ENCODE results near the gene DCTN3.

DCTN3 gene

DNA sequence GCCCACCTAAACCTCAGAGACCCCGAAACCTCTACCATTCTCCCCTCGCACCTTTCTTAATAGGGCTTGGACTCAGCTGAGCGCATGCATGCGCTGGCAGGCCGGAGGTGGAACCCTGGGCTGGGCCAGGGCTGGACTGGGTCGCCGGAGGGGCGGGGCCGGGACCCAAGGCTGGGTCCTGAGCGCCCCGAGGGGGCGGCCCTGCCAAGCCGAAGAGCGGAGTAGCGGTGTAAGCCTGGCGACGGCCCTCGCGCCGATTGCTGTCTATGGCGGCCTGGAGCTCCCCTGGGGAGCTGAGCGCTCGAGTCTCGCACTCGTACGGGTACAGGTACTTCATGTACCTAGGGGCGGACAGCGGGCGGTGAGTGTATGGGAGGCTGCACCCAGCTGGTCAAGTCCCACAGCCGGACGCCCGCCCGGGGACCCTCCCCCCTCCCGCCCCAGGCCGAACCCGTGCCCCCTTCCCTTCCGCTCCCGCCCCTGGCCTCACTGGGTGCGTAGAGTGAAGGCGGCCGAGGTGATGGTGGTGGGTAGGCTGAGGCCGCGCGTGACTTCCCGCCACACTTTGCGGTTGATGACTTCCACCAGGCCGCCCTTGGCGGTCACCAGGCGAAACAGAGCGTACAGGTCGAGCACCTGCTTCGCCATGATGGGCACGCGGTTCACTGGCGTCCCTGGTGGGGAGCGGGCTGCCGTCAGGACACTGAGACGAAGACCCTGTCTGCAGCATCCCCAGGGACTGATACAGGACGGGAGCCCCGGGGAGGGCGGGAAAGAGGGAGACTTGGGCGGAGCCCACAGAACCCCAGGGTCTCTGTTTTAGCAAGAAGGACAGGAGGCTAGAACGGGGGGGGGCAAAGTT is 3.3 kb upstream of the DCTN3 start:
- DNase-seq (ENCODE audit: low read depth), result no peak

DNA sequence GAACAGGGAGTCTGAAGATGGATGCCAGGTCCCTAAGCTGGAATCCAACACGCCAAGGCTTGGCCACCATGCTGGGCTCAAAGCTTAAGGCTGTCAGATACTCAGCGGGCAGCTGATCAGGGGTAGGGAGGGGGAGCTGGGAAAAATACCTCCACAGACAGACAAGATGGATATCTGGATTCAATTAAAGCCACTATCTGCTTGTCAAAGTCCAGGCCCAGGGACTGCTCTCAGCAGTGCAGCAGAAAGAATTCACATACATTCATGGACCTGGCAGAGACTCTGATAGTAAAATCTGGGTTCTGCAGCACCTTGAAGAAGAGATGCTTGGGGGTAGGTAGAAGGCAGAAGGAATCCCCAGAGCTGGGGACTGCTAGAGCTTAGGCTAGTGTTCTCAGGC is 5.2 kb downstream of the DCTN3 start:
- no peak for DNase-seq (ENCODE audit: low read depth)

DNA sequence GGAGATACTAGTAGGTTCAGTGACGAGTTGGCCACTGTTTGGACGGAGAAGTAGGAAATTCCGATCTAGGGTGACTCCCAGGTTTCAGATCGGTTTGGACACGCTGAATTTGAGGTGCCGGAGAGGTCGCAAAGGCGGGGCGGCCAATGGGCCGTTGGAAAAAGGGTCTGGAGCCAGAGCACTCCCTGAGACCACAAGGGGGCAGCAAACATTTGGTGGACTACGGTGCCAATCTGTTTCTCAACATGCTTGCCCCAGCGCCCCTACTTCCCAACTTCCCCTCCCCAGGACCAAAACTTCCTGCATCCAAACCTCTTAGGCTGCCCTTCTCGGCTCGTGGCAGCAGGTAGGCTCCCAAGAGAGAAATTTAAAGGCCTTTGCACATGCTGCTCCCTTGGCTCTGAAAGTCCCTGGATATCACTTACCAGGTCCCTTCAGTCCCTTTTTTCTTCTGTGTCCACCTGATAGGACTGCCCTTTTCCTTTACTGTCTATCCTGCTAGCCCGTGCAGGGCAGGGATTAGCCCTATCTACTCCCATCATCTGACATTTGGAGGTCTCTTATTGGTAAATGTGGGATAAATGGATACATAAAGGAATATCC is 7.4 kb downstream of the DCTN3 start:
- peak; percentile 24 for DNase-seq (ENCODE audit: low read depth)

DNA sequence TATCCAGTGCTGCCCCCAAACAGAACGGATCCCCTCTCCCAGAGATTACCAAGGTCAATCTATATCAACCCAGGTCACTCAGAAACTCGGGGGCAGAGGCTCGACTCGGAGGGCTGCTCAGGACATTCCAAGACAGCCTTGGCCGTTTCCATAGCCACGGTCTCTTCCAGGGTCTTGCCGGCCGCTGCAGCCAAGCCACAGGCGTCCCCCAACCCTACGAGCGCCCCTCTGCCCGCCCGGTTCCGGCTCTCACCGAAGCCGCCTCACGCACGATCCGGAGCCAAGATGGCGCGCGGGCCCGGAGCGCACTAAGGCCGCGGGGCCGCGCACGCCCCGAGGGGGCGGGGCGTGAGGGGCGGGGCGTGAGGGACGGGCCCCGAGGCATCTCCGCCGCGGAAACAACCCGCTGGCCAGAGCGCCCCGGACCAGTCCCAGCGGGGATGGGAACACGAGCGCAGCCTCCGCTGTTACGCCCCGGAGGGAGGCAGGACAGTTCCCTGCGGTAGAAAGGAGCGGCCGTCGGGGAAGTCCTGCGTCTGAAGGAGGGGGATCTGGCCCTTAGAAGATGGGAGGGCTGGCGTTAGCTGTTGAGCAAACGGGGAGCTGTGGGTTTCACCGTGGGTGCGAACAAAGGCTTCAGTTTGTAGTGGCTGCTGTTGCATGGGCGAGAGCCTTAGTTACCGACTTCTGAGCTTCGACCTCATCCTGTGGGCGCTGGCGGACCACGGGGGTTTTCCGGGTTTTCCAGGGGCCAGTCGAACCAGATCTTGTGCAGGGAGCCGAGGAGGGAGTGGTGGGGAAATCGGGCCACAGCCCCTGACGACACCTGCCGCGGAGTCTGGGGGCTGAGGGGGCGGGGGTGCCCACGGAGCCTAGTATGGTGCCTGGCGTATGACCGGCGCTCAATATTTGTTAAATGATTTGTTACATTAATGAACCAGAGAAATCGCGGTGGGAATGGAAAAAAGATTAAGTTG is 8.2 kb downstream of the DCTN3 start, which contains the start of gene RPP25L:
Gene RPP25L, minus strand, starts transcription at position 287 of the 977 bp plus-strand sequence. CDS start 801 bp downstream, outside the sequence.
- peak; percentile 18 for DNase-seq (ENCODE audit: low read depth)

DNA sequence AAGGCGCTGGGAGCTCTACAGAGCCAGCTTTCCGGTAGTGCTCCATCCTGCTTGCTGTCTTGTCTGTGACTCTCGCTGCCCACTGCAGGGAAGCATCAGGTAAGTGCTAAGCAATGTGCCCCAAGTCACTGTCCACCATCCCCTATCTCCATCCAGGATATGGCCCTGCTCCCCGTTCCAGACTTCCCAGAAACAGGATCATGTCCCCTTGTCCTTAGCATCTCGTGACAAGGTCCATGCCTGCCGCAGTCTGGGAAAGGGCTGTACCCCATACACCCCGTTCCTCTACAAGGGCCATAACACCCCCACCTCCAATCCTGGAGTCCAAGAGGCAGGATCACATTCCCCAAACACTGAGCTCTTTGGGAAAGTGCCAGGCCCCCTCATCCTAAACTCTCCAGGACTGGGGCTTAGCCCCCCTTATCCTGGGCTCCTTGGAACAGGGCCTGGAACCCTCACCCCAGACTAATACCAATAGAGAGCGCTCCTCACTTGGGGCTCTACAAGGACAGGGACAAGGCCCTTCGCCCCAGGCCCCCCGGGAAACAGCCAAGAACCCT is 9.0 kb downstream of the DCTN3 start:
- no peak for DNase-seq (ENCODE audit: low read depth)

DNA sequence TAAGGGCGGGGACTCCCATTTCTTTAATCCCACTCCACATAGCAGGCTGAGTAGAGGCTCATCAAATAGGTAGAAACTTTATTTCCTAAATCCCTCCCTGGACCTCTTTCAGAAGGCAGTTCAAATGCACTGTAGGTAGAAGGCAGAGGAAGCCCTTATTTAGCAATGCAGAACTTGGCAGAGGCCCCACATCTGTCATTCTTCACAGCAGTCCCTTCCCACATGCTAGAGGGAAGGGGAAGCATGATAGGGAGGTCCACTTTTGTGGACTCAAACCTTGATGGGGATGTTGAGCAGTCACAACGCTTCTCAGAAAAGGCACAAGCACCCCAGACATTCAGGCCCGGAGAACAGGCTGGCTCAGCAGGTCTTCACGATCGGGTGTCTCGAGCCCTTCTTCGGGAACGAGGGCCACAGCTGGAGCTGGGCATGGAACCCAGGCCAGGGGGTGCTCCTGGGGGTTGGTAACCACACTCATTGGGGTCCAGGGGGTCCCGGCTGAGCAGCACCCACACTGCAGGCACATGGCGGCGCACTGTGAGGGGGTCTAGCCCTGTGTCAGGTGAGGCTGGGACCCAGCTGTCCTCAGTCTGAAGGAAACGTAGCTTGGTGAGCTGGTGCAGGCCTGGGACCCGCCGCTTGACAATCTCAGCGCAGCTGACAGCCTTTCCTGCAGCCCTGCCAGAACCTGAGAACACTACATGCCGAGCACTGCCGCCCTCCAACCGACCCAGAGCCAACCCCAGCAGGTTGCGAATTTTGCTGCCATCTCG is 9.7 kb downstream of the DCTN3 start:
- DNase-seq (ENCODE audit: low read depth), result no peak

DNA sequence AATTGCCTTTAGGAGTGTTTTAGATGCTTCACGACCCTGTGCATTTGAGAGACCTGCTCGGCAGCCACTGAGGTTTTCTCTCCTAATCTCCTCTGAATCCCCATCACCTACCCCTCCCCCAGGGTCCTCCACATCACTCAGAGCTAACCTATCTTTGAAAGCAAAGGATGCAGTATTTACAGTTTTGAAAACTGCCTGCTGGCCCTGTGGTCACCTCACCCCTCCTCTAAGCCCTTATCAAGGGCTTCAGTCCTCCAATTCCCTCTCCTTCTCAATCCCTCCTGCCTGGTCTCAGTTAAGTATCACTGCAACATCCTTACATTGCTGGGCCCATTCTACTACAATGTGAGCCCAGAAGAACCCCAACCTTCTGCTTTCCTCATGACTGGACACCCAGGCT is 13.0 kb downstream of the DCTN3 start:
- no peak for DNase-seq (ENCODE audit: low read depth)

DNA sequence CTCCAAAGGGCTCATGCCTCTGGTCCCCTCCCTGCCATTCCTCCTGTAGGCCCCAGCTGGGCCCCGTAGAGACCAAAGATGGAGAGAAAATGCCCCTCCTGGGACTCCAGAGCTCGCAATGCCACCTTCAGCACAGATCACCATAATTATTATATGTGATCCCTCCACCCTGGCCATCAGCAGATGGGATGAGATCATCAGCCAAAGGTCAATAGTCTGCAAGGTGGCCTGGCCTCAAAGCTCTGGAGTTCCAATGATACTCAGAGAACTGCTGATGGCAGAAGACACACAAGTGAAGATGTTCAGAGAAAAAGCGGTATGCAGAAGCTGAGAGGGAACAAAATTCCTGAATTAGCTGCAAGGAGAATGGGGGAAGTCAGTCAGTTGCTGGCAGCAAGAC is 13.4 kb downstream of the DCTN3 start:
- no peak for DNase-seq (ENCODE audit: low read depth)

DNA sequence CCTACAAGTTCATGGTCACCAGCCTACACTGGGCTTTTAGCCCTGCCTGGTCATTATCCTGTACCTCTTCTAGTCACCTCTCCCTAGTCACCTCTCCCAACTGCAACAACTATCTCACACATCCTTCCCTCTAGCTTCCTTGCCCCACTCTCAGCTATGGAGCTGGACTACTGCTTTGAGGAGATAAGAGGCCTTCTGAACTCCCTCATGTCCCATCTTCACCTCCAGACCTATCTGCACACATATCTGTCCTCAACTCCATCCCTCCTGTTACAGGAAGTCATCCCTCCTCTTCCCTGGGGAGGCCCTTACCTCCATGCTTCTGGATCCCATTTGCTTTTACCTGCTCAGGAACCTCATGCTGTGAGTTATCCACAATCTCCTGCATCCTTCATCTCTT is 14.1 kb downstream of the DCTN3 start:
- DNase-seq (ENCODE audit: low read depth), result no peak

DNA sequence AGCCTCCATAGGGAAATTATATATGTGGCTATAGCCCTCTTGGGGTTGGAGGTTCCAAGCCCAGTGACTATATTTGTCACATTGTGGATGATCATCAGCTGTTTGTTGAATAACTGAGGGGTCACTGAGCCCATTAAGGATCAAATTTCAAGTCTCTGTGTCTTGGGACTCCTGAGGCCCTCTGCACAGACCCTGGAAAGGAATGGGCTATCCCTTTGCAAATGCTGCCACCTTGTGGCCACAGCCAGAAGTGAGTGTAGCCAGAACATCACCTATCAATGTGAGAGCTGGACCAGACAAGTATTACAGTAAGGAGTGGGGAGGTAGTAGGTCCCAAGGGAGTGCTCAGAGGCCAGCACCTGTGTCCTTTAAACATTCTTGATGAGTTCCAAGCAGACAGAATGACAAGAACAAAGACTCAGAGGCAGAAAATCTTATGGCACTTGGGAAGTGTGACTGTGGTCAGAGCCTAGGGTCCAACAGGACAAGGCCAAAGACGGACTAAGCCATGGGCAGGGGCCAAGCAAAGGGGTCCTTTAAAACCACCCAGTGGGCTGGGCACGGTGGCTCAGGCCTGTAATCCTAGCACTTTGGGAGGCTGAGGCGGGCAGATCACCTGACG is 16.6 kb downstream of the DCTN3 start:
- peak; percentile 10 for DNase-seq (ENCODE audit: low read depth)

DNA sequence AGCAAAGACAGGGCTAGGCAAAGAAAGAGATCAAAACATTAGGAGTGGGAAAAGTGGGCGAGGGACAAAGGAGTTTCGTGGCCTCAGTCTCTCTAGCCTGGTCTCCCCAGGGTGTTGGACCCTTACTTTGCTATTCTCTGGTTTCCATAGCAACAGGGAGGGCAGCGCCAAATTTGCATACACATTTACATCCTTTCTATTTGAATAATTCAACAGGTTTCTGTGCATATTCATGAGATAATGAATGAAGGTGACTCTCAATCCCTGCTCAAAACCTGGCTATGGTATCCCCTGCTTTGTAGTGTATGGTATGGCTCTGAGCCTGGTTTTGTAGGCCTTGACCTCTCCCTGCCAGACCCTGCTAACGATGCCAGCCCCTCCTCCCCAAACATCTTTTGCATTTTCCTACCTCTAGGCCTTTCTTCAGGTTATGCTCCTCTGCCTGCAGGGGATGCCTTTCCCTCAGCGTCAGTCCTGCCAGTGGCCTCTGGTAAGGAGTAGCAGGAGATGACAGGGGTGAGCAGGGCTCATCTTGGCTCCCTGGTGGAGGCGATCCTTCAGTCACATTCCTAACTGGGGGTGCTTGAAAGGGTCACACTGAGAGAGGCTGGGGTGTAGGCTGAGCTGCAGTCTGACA is 18.2 kb downstream of the DCTN3 start:
- no peak for DNase-seq (ENCODE audit: low read depth)

DNA sequence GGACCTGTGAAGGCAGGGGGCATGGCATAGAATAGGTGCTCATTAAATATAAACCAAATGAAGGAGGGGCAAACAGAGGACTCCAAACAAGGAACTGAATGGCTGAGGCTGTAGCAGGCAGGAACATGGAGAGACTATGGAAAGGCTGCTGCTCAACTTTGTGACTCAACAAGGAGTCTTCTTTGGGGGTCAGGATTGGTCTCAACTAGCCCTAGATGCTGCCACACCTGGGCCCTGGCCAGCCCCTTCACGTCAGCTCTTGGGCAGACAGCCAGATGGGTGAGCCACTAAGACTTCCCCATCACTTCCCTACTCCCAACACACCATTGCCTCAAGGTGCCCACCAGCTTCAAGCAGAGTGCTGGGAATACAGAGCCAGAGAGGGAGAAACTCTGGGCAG is 19.4 kb downstream of the DCTN3 start:
- no peak for DNase-seq (ENCODE audit: low read depth)

DNA sequence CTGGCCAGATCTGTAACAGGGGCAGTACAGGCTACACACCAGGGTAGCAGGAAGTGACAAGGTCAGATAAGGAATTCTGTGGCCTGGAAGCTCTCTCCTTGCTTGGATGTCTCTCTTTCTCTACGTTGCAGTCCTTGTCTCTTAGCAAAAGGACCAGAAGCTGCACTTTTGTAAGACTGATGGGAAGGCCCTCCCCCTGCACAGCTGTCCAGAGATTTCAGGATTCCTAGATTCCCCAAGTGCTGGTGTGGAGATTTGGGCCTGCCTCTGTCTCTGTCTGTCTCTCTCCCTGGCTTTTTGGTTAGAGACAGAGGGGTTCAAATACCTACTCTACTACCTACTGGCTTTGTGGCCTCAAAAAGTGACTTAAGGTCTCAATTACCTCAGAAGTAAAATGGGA is 20.7 kb downstream of the DCTN3 start:
- DNase-seq (ENCODE audit: low read depth), result no peak

DNA sequence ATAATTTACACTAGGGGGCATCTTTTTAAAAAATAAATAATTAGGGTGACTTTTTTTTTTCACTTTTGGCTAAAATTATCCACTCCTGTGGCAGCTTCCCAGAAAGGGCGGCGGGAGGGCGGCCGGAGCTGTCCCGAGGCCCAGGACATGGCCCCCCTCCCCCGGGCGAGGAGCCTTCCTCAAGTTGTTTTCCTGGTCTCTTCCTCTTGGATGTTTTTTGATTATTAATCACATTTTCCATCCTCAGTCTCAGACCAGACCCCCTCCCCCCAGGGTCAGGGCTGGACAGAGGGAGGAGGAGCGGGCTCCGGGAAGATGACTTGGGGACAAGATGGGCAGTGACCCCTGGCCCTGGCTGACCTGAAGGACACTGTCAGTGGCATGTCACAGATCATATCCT is 26.1 kb downstream of the DCTN3 start:
- DNase-seq (ENCODE audit: low read depth), result no peak

DNA sequence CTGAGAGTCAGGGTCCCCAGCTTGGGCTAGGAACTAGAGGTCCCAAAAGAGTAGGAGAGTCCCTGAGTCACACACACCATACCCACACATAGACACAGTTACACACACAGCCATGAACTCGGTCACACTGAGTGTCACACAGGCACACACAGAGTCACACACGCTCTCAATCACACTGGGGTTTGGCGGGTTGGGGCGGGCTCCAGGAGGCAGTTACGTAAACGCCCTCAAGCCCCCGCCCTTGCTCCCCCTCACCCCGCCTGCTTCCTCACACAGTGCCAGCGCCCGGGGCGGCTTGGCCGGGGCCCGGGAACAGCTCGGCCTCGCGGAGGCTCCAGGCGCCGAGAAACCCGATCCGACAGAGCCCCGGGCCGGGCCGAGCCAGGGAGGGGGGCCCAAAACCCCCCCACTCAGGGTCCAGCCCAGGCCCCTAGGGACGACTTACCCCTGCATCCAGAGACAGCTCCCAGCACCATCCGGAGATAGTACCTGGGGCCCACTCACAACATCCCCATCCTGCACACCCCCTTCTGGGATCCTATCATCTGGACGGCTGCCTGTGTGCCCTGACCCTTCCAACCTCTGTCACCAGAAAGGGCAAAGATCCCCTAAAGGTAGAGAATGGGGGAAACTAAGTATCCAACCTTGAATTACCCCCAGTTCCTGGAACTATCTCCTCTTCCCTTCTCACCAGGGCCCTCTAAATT is 27.2 kb downstream of the DCTN3 start:
- no peak for DNase-seq (ENCODE audit: low read depth)

DNA sequence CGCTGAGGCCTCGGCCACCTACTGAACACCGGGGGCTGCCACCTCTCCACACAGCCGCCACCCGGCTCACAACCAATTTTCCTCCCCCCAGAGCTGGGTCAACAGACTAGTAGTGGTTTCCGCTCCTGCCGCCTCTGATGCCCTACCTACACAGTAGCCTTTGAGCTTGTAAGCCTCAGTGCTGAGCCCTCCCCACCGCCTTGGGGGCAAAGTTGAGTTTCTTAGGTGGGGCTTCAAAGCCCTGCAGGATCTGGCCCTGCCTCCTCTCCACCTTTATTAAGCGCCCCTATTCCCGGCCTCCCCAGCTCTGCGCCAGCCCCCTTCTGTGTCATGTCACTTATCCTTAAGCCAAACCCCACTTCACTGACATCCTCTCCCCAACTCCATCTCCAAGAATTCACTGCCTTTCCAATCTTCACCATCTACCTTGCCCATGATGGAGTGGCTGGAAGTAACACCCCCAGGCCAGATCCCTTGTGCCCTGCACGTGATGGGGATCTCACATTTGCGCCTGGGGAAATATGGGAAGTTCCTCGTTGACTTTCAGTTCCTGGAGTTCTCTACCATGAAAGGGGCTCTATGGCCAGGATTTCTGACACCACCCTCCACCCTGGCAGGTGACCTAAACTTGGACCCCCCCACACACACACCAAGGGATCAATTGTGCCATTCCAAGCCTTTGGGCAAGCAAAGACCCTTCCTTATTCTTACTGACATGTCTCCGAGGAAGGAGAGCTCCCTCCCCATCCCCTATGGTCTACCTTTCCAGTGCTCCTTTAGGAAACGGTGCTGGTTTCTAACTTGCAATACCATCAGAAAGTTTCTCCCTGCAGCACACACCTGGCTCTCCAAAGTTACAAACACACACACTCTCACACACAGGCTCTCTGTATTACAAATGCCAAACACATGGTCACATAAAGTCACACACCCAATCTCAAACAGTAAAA is 28.1 kb downstream of the DCTN3 start:
- DNase-seq (ENCODE audit: low read depth), result no peak

DNA sequence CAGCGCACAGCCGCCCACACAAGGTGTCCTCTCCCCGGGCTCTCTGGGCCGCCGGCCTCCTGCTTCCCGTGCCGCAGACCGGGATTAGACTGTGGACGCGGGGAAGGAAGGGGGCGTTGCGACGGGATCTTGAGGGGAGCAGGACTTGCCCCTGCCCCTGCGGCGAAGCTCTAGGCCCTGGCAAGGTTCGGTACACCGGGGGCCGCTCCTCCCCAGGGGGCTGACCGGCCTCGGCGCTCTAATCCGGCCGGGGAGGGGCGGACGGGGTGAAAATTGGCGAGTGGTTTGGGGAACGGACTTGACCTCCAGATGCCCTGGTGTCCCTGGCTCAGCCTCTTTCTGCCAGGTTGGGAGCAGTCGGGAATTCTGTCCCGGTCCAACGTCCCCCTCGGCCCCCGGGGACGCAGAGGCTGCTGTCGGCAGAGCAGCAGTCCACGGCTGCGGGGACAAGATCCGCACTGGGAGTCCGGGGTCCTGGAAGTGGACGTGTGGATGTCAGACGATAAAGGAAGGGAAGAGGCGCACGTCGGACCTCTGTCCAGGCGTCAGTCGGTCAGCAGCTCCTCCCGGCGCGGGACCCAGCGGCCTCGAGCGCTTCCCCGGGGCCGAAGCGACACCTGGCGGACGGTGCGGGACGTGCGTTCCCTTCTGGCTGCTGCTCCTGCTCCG is 28.9 kb downstream of the DCTN3 start:
- peak; percentile 9 for DNase-seq (ENCODE audit: low read depth)

Data from non-pigmented ciliary epithelial cell (primary cell).